Fibroblast of skin of left quadriceps (primary cell): Measurements from ENCODE around the gene DDX39B.

Experiments used
- DNase-seq, 2 experiments: peaks; one replicate each; pipeline ENCODE4 v3.0.0-alpha.2; 2013; ENCODE audit warnings: low read depth in 2 of 2

Gene DDX39B

GRCh38 chr6:31547727-31548543, 6.1 kb upstream of the DDX39B start:
- no peak for DNase-seq

DNA sequence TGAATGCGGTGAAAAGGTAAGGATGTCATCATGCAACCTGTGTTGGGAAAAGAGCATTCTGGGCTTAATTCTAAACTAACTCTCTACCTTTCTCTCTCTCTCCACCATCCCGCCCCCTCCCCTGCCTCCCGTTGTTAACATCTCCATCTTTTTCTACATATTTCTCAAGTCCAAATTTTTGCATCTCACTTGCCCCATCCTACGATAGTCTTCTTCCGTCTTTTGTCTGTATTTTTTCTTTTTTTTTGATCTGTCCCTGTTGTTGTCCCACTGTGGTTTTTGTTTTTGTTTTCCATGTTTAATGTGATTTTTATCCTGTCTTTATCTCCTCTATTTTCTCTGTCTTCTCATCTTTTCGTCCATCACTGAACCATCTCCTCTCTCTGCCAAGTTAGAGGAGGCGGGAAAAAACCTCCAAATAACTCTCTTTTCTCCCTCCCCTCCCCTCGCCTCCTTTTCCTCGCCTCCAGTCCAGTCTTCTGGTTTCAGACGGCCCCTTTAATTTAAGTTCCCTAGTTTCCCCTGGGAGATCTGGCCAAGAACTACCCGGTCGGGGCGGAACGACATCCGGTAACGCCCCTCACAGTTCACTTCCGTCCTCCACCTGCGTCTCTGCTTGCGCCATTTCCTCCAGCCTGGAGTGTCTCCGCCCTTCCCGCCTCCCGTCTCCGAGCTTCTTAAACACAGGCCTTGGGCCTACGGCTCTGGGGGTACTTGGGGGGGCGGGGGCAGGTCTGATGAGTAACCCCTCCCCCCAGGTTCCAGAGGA, 5.3 kb upstream of the DDX39B start, which contains the start of gene NFKBIL1:
NFKBIL1 (plus strand) TSS at position 651 of the 769 bp plus-strand sequence; CDS start at position 738, 87 bp downstream.
- DNase-seq: peak; percentile 96 to 97

- peak; percentile 88 for DNase-seq
Observed at GRCh38 chr6:31546339-31546957, 4.6 kb upstream of the DDX39B start, which contains the start of gene ATP6V1G2. Gene ATP6V1G2, minus strand, starts transcription at chr6:31546608. Its CDS starts 49 bp downstream, at chr6:31546559.

- DNase-seq: no peak
Observed at GRCh38 chr6:31545291-31545690, 3.5 kb upstream of the DDX39B start.

DNA sequence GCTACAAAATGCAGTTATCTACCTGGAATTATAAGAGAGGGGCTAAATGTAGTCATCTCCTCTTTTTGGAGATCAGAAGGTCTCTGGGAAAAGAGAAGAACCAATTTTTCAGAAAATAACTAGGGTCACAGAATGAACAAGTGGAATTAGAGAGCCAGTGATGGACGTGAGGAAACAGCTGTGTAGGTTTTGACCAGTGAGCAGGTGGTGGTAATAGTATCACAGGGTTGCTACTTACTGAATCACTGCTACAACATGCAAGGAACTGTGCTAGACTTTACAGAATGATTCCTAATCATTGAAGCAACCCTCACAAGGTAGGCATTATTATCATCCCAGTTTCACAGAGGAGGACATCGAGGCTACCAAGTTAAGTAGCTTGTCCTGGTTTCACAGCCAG, 2.9 kb upstream of the DDX39B start:
- no peak for DNase-seq

DNA sequence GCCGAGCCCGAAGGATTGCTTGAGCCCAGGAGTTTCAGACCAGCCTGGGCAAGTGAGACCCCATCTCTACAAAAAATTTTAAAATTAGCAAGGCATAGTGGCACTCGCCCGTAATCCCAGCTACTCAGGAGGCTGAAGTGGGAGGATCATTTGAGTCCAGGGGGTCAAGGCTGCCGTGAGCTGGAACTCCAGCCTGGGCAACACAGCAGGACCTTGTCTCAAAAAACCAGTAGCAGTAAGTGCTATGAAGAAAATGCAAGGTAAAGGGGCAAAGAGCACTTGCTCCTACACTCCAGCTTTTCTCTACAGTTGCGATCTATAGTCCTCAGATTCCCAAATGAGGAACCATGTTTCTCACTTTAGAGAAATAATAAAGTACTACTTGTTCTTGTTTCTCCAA, 1.8 kb upstream of the DDX39B start:
- DNase-seq: no peak

- DNase-seq: no peak
Observed at GRCh38 chr6:31541059-31541657, 645 bp downstream of the DDX39B start.

GRCh38 chr6:31540640-31541039, 1.2 kb downstream of the DDX39B start:
- no peak for DNase-seq

GRCh38 chr6:31538805-31539400, 2.9 kb downstream of the DDX39B start:
- DNase-seq: no peak

DNA sequence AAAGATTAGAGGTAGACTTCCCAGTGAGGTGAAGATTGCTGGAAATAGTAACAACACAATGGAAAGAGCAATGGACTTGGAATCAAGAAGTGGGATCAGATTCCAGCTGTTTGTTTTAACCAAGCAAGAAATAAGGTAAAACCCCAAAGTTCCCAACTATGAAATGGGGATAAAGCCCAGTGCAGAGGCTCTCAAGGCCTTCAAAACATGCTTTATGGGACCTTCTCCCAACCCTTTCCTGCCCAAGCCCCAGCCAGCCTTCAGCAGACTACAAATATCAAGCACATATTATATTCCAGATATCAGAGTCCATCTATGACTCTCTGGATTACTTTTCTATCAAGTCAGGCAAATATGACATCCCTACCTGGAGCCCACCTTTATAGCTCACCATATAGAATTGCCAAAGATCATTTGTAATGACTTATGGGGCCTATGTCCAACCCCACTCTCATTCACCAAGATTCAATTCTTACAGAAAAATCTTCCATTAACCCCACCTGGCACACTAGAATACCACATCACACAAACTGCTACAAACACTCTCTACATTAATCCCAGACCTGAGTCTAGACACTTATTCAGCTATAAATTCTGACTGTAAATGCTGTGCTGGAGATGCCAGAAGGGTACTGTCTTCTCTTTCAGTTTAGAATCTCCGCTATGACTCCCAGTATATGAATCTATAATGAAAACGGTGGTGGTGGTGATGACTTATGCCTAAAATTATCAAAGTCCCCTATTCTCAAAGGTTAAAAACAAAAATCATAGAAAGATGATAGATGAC, 6.1 kb downstream of the DDX39B start:
- no peak for DNase-seq

- no peak for DNase-seq
Observed at GRCh38 chr6:31534521-31535040, 7.2 kb downstream of the DDX39B start.

- DNase-seq: no peak
Observed at GRCh38 chr6:31534011-31534410, 7.8 kb downstream of the DDX39B start.

GRCh38 chr6:31533455-31533841, 8.4 kb downstream of the DDX39B start:
- DNase-seq: no peak

GRCh38 chr6:31532644-31533454, 9.0 kb downstream of the DDX39B start:
- no peak for DNase-seq

- no peak for DNase-seq
Observed at GRCh38 chr6:31531771-31532643, 9.8 kb downstream of the DDX39B start.

DNA sequence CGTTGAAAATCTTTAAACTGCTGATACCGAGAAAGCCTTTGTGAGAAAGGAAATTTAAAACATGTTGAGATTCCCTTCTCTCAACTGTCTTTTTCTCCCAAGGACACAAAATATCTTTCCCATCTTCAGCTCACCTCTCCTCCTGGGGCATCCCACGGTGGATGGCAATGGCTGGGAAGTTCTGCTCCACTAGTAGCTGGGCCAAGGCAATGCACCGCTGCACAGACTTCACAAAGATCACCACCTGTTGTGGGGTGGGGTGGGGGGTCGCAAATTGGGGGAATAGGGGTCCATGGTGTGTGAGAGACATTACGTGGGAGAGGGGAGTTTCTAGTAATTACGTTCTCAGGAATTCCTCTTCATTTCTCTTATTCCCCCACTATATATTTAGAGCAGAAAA, 10.6 kb downstream of the DDX39B start:
- no peak for DNase-seq

GRCh38 chr6:31530659-31531058, 11.1 kb downstream of the DDX39B start:
- no peak for DNase-seq

DNA sequence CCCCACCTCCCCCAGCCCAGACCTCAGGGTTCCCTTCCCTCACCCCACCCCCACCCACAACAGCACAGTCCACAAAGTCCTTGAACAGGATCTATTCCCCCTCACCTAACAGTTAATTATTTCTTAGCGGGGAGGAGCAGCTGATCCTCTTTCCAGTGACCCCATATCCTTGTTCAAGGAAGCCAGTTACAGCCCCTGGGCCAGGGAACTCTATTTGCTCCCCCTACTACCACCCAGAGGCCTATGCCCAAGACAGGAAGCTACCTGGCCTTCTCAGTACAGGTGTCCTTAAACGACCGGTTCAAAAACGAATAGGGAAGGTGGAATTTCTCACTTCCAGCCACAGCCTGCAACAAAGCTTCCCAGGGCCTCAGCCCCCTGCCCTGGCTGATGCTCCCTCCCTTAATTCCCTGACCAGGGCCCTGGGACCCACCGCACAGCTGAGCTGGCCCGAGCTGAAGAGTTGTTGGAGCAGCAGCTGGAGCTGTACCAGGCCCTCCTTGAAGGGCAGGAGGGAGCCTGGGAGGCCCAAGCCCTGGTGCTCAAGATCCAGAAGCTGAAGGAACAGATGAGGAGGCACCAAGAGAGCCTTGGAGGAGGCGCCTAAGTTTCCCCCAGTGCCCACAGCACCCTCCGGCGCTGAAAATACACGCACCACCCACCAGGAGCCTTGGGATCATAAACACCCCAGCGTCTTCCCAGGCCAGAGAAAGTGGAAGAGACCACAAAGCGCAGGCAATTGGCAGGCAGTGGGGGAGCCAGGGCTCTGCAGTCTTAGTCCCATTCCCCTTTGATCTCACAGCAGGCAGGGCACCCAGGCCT, 12.3 kb downstream of the DDX39B start:
- DNase-seq: no peak
